Measurements from ENCODE around the gene TIFAB. TPM values are rescaled to one million over a fixed set of nuclear protein-coding genes. Genes with fewer than 3 reads are reported as not detected.

Gene TIFAB
- total and polyA plus RNA-seq, 8 donors, result 0.08 TPM; not detected in 7

GRCh38 chr5:135442431-135443160 lies 9.6 kb downstream of the TIFAB start:
- intact Hi-C loops (cut with DNase I; ENCODE audit: low total_unique reads), result no loop called here
- DNase-seq, result no peak
- no peaks in the 10 kb centered on the region for H3K9me3 ChIP-seq
- WGBS, 5 donors, result 77 to 86% (median 81%) methylated on average over 7 to 8 of the region's 8 CpGs
- H3K27ac ChIP-seq, result no peak overlapping the region
- H3K4me3 ChIP-seq, result no peak overlapping the region
- H3K36me3 ChIP-seq, result no peaks in the 10 kb centered on the region
- H3K4me1 ChIP-seq, result peaks cover 9 to 33% (median 28%) of the 10 kb centered on the region in 4 donors
- no peak for TF ChIP-seq CTCF (IDR thresholded peaks at IDR 0.05)
- no peak for TF ChIP-seq POLR2AphosphoS5 (IDR thresholded peaks at IDR 0.05)
- no peak for TF ChIP-seq EP300 (IDR thresholded peaks at IDR 0.05)
- TF ChIP-seq POLR2A (IDR thresholded peaks at IDR 0.05), result no peak
- no peaks in the 10 kb centered on the region for H3K27me3 ChIP-seq

- Histone ChIP-seq H3K4me1 (peaks cover 9 to 40% (median 30%) of the 10 kb centered on the region in 4 donors), H3K36me3 (no peaks in the 10 kb centered on the region), H3K27ac (no peak overlapping the region), H3K27me3 (no peaks in the 10 kb centered on the region), H3K9me3 (no peaks in the 10 kb centered on the region), H3K4me3 (no peak overlapping the region)
- 75 to 94% (median 81%) methylated on average over 4 of the region's 4 CpGs for WGBS, 5 donors
- no peak for DNase-seq
- intact Hi-C loops (cut with DNase I; ENCODE audit: low total_unique reads), result no loop called here
- TF ChIP-seq POLR2AphosphoS5 (IDR thresholded peaks at IDR 0.05) (no peak), EP300 (IDR thresholded peaks at IDR 0.05) (no peak), CTCF (IDR thresholded peaks at IDR 0.05) (no peak), POLR2A (IDR thresholded peaks at IDR 0.05) (no peak)
Observed at GRCh38 chr5:135441919-135442318, 10.2 kb downstream of the TIFAB start.

- Histone ChIP-seq H3K9me3 (no peaks in the 10 kb centered on the region), H3K27ac (no peak overlapping the region), H3K4me1 (peaks cover 9 to 40% (median 30%) of the 10 kb centered on the region in 4 donors), H3K27me3 (no peaks in the 10 kb centered on the region), H3K36me3 (no peaks in the 10 kb centered on the region), H3K4me3 (no peak overlapping the region)
- TF ChIP-seq CTCF (IDR thresholded peaks at IDR 0.05) (no peak), POLR2A (IDR thresholded peaks at IDR 0.05) (no peak), POLR2AphosphoS5 (IDR thresholded peaks at IDR 0.05) (no peak), EP300 (IDR thresholded peaks at IDR 0.05) (no peak)
- WGBS, 5 donors, result 48 to 72% (median 58%) methylated on average over 11 of the region's 11 CpGs
- DNase-seq, result peak in 1 of 2 donors; percentile 88
- intact Hi-C loops (cut with DNase I; ENCODE audit: low total_unique reads), result no loop called here
Observed at GRCh38 chr5:135441350-135441831, 10.8 kb downstream of the TIFAB start.

- no peak overlapping the region for H3K4me3 ChIP-seq
- no peaks in the 10 kb centered on the region for H3K9me3 ChIP-seq
- 74 to 83% (median 78%) methylated on average over 6 of the region's 6 CpGs for WGBS, 5 donors
- no peaks in the 10 kb centered on the region for H3K27me3 ChIP-seq
- DNase-seq, result peak in 1 of 2 donors; percentile 13
- peaks cover 9 to 40% (median 30%) of the 10 kb centered on the region in 4 donors for H3K4me1 ChIP-seq
- intact Hi-C loops (cut with DNase I; ENCODE audit: low total_unique reads), result no loop called here
- no peaks in the 10 kb centered on the region for H3K36me3 ChIP-seq
- TF ChIP-seq POLR2A (IDR thresholded peaks at IDR 0.05) (no peak), POLR2AphosphoS5 (IDR thresholded peaks at IDR 0.05) (no peak), CTCF (IDR thresholded peaks at IDR 0.05) (no peak), EP300 (IDR thresholded peaks at IDR 0.05) (no peak)
- no peak overlapping the region for H3K27ac ChIP-seq
Observed at GRCh38 chr5:135440916-135441315, 11.2 kb downstream of the TIFAB start.

Data from stomach (tissue), 9 donors.